Measurements from ENCODE around the gene CPLX4.
"Not testable (repeated sequence)": the region's sequence is repeated elsewhere in the genome, so short reads cannot be mapped to it uniquely, and the experiment has no call there.

CPLX4 gene

GRCh38 chr18:59264121-59264571 lies 54.3 kb downstream of the CPLX4 start:
- Histone ChIP-seq H3K27me3 (ENCODE audit: control insufficient read depth, insufficient read depth, low read length) (peaks cover 68% of the 10 kb centered on the region), H3K4me3 (ENCODE audit: low read depth, low read length) (peak overlapping the region; percentile 72; the same call in 1 of the 2 replicates), H3K4me1 (ENCODE audit: control insufficient read depth, insufficient read depth, low read length) (peaks cover 20% of the 10 kb centered on the region), H3K9ac (ENCODE audit: low read length) (no peak overlapping the region), H3K27ac (ENCODE audit: low read depth, low read length) (no peak overlapping the region), H3K9me3 (ENCODE audit: control insufficient read depth, insufficient read depth, low read depth, low read length) (no peaks in the 10 kb centered on the region), H3K36me3 (ENCODE audit: control insufficient read depth, insufficient read depth, low read length) (no peaks in the 10 kb centered on the region)

- H3K27me3 ChIP-seq (ENCODE audit: control insufficient read depth, insufficient read depth, low read length): peaks cover 64% of the 10 kb centered on the region
- H3K4me3 ChIP-seq (ENCODE audit: low read depth, low read length): no peak overlapping the region
- H3K9ac ChIP-seq (ENCODE audit: low read length): no peak overlapping the region
- no peaks in the 10 kb centered on the region for H3K9me3 ChIP-seq (ENCODE audit: control insufficient read depth, insufficient read depth, low read depth, low read length)
- H3K4me1 ChIP-seq (ENCODE audit: control insufficient read depth, insufficient read depth, low read length): peaks cover 20% of the 10 kb centered on the region
- no peak overlapping the region for H3K27ac ChIP-seq (ENCODE audit: low read depth, low read length)
- no peaks in the 10 kb centered on the region for H3K36me3 ChIP-seq (ENCODE audit: control insufficient read depth, insufficient read depth, low read length)
Measured at GRCh38 chr18:59263661-59264060, 54.8 kb downstream of the CPLX4 start.

- H3K36me3 ChIP-seq (ENCODE audit: control insufficient read depth, insufficient read depth, low read length); H3K9me3 ChIP-seq (ENCODE audit: control insufficient read depth, insufficient read depth, low read depth, low read length); H3K9ac ChIP-seq (ENCODE audit: low read length); H3K4me1 ChIP-seq (ENCODE audit: control insufficient read depth, insufficient read depth, low read length); H3K27ac ChIP-seq (ENCODE audit: low read depth, low read length); H3K4me3 ChIP-seq (ENCODE audit: low read depth, low read length): not testable (repeated sequence)
- H3K27me3 ChIP-seq (ENCODE audit: control insufficient read depth, insufficient read depth, low read length): peaks cover 50% of the 10 kb centered on the region
Measured at GRCh38 chr18:59262243-59262642, 56.2 kb downstream of the CPLX4 start.

- H3K4me3 ChIP-seq (ENCODE audit: low read depth, low read length); H3K36me3 ChIP-seq (ENCODE audit: control insufficient read depth, insufficient read depth, low read length); H3K4me1 ChIP-seq (ENCODE audit: control insufficient read depth, insufficient read depth, low read length); H3K9ac ChIP-seq (ENCODE audit: low read length); H3K9me3 ChIP-seq (ENCODE audit: control insufficient read depth, insufficient read depth, low read depth, low read length); H3K27ac ChIP-seq (ENCODE audit: low read depth, low read length): not testable (repeated sequence)
- peaks cover 46% of the 10 kb centered on the region for H3K27me3 ChIP-seq (ENCODE audit: control insufficient read depth, insufficient read depth, low read length)
Measured at GRCh38 chr18:59261842-59262241, 56.6 kb downstream of the CPLX4 start.

- H3K27ac ChIP-seq (ENCODE audit: low read depth, low read length); H3K9ac ChIP-seq (ENCODE audit: low read length); H3K9me3 ChIP-seq (ENCODE audit: control insufficient read depth, insufficient read depth, low read depth, low read length); H3K4me3 ChIP-seq (ENCODE audit: low read depth, low read length); H3K36me3 ChIP-seq (ENCODE audit: control insufficient read depth, insufficient read depth, low read length); H3K4me1 ChIP-seq (ENCODE audit: control insufficient read depth, insufficient read depth, low read length): not testable (repeated sequence)
- peaks cover 16% of the 10 kb centered on the region; the same call in 1 of the 2 replicates for H3K27me3 ChIP-seq (ENCODE audit: control insufficient read depth, insufficient read depth, low read length)
Measured at GRCh38 chr18:59255491-59255890, 63.0 kb downstream of the CPLX4 start.

GRCh38 chr18:59249199-59249774 lies 69.2 kb downstream of the CPLX4 start:
- H3K9ac ChIP-seq (ENCODE audit: low read length): no peak overlapping the region
- no peak overlapping the region for H3K4me3 ChIP-seq (ENCODE audit: low read depth, low read length)
- H3K36me3 ChIP-seq (ENCODE audit: control insufficient read depth, insufficient read depth, low read length): no peaks in the 10 kb centered on the region
- H3K4me1 ChIP-seq (ENCODE audit: control insufficient read depth, insufficient read depth, low read length): no peaks in the 10 kb centered on the region
- no peaks in the 10 kb centered on the region for H3K9me3 ChIP-seq (ENCODE audit: control insufficient read depth, insufficient read depth, low read depth, low read length)
- H3K27ac ChIP-seq (ENCODE audit: low read depth, low read length): no peak overlapping the region
- H3K27me3 ChIP-seq (ENCODE audit: control insufficient read depth, insufficient read depth, low read length): peaks cover 59% of the 10 kb centered on the region

- Histone ChIP-seq H3K36me3 (ENCODE audit: control insufficient read depth, insufficient read depth, low read length) (no peaks in the 10 kb centered on the region), H3K9me3 (ENCODE audit: control insufficient read depth, insufficient read depth, low read depth, low read length) (no peaks in the 10 kb centered on the region), H3K27ac (ENCODE audit: low read depth, low read length) (no peak overlapping the region), H3K27me3 (ENCODE audit: control insufficient read depth, insufficient read depth, low read length) (peaks cover 56% of the 10 kb centered on the region), H3K4me1 (ENCODE audit: control insufficient read depth, insufficient read depth, low read length) (no peaks in the 10 kb centered on the region), H3K9ac (ENCODE audit: low read length) (no peak overlapping the region), H3K4me3 (ENCODE audit: low read depth, low read length) (no peak overlapping the region)
Measured at GRCh38 chr18:59246796-59247195, 71.7 kb downstream of the CPLX4 start.

All from HUES6 (cell line).